ENCODE data around the gene WNT1.

Gene WNT1
- 0.18 to 0.73 (median 0.46) reads per million in 4 experiments for total RNA-seq

GRCh38 chr12:48978291-48978740 lies at the start of gene WNT1:
WNT1 (plus strand) TSS chr12:48978322; CDS start chr12:48978651, 329 bp downstream.
- DNase-seq: no peak

- DNase-seq: no peak
Observed at GRCh38 chr12:48929551-48929950, 48.6 kb upstream of the WNT1 start.

- DNase-seq: no peak
Observed at GRCh38 chr12:48930475-48930874, 47.6 kb upstream of the WNT1 start.

- no peak for DNase-seq
Observed at GRCh38 chr12:48932878-48933277, 45.2 kb upstream of the WNT1 start.

- DNase-seq: no peak
Observed at GRCh38 chr12:48933664-48934311, 44.3 kb upstream of the WNT1 start.

- DNase-seq: no peak
Observed at GRCh38 chr12:48934312-48934706, 43.8 kb upstream of the WNT1 start.

GRCh38 chr12:48936379-48936979 lies 41.6 kb upstream of the WNT1 start:
- peak; percentile 85 for DNase-seq

GRCh38 chr12:48937170-48937569 lies 41.0 kb upstream of the WNT1 start:
- no peak for DNase-seq

- no peak for DNase-seq
Observed at GRCh38 chr12:48938805-48939204, 39.3 kb upstream of the WNT1 start.

- DNase-seq: no peak
Observed at GRCh38 chr12:48940181-48940580, 37.9 kb upstream of the WNT1 start.

GRCh38 chr12:48943221-48943620 lies 34.9 kb upstream of the WNT1 start:
- no peak for DNase-seq

- no peak for DNase-seq
Observed at GRCh38 chr12:48946205-48946604, 31.9 kb upstream of the WNT1 start.

- no peak for DNase-seq
Observed at GRCh38 chr12:48946943-48947342, 31.2 kb upstream of the WNT1 start.

GRCh38 chr12:48947727-48948126 lies 30.4 kb upstream of the WNT1 start:
- DNase-seq: no peak

GRCh38 chr12:48952691-48953090 lies 25.4 kb upstream of the WNT1 start:
- DNase-seq: no peak

GRCh38 chr12:48954061-48954460 lies 24.1 kb upstream of the WNT1 start:
- DNase-seq: no peak

GRCh38 chr12:48954841-48955501 lies 23.2 kb upstream of the WNT1 start:
- no peak for DNase-seq

- DNase-seq: no peak
Observed at GRCh38 chr12:48956279-48957140, 21.6 kb upstream of the WNT1 start.

GRCh38 chr12:48957141-48958048 lies 20.7 kb upstream of the WNT1 start, which contains the start of gene ARF3:
ARF3 (minus strand) TSS chr12:48957487; CDS start chr12:48941095, 16,392 bp downstream.
- peak; percentile 88 for DNase-seq

- DNase-seq: no peak
Observed at GRCh38 chr12:48958049-48958388, 20.1 kb upstream of the WNT1 start.

GRCh38 chr12:48960834-48961233 lies 17.3 kb upstream of the WNT1 start:
- no peak for DNase-seq

GRCh38 chr12:48961331-48961730 lies 16.8 kb upstream of the WNT1 start:
- no peak for DNase-seq
